ENCODE data around the gene CPM. TPM values are rescaled to one million over a fixed set of nuclear protein-coding genes. Genes with fewer than 3 reads are reported as not detected.

CPM gene
- polyA plus RNA-seq, 3 donors: 8.4 to 32.4 (median 26.2) TPM

DNA sequence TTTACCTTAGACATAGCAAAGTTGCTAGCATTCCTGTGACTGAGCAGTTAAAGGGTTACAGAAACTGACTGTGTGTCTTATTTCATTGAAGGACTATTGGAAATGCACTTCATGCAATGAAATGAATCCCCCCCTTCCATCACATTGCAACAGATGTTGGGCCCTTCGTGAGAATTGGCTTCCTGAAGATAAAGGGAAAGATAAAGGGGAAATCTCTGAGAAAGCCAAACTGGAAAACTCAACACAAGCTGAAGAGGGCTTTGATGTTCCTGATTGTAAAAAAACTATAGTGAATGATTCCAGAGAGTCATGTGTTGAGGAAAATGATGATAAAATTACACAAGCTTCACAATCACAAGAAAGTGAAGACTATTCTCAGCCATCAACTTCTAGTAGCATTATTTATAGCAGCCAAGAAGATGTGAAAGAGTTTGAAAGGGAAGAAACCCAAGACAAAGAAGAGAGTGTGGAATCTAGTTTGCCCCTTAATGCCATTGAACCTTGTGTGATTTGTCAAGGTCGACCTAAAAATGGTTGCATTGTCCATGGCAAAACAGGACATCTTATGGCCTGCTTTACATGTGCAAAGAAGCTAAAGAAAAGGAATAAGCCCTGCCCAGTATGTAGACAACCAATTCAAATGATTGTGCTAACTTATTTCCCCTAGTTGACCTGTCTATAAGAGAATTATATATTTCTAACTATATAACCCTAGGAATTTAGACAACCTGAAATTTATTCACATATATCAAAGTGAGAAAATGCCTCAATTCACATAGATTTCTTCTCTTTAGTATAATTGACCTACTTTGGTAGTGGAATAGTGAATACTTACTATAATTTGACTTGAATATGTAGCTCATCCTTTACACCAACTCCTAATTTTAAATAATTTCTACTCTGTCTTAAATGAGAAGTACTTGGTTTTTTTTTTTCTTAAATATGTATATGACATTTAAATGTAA, 93.5 kb downstream of the CPM start:
- no peaks in the 10 kb centered on the region for H3K27me3 ChIP-seq (ENCODE audit: control insufficient read depth in 2 of 2, insufficient read depth in 2 of 2, low read length in 2 of 2)
- no peak overlapping the region for H2AFZ ChIP-seq (ENCODE audit: insufficient read depth, low read depth, low read length, poor library complexity, severe bottlenecking)
- H3K4me3 ChIP-seq (replicated peaks in 1 of 3; ENCODE audit: low read depth in 2 of 3, low read length in 3 of 3): no peak overlapping the region
- no peak overlapping the region for H3K4me2 ChIP-seq (replicated peaks; ENCODE audit: extremely low read depth, low read length, poor library complexity, severe bottlenecking)
- 100% methylated on average over 1 of the region's 2 CpGs for WGBS (ENCODE audit: insufficient coverage)
- no peak for DNase-seq
- Mint-ChIP-seq H3K27me3 (ENCODE audit: low read depth in 3 of 3) (peaks cover 0 to 1% (median 0%) of the 10 kb centered on the region in 3 donors), H3K36me3 (peaks cover 60 to 80% of the 10 kb centered on the region in 2 donors), H3K27ac (peak overlapping the region in 2 of 7 donors; percentile 35 to 73), H3K4me3 (no peak overlapping the region), H3K9me3 (no peaks in the 10 kb centered on the region), H3K4me1 (no peaks in the 10 kb centered on the region)
- no peak for TF ChIP-seq CTCF (IDR thresholded peaks at IDR 0.05)
- H3K9ac ChIP-seq (ENCODE audit: insufficient read depth, low read length, poor library complexity, severe bottlenecking): no peak overlapping the region
- H3K9me3 ChIP-seq (replicated peaks in 1 of 2; ENCODE audit: control insufficient read depth in 1 of 2, insufficient read depth in 1 of 2, low read length in 2 of 2): no peaks in the 10 kb centered on the region
- peaks cover 81 to 99% of the 10 kb centered on the region in 2 donors for H3K36me3 ChIP-seq (replicated peaks in 1 of 2; ENCODE audit: control insufficient read depth in 1 of 2, insufficient read depth in 2 of 2, low read length in 2 of 2)
- intact Hi-C loops (cut with micrococcal nuclease): no loop called here
- H3K79me2 ChIP-seq (ENCODE audit: insufficient read depth, low read length): peaks cover 4% of the 10 kb centered on the region
- H4K20me1 ChIP-seq (ENCODE audit: insufficient read depth, low read length): peaks cover 79% of the 10 kb centered on the region
- no peaks in the 10 kb centered on the region for H3K4me1 ChIP-seq (ENCODE audit: control insufficient read depth in 1 of 2, insufficient read depth in 2 of 2, low read length in 2 of 2)
- peak overlapping the region in 1 of 2 donors; percentile 36 for H3K27ac ChIP-seq (ENCODE audit: low read depth in 1 of 2, low read length in 2 of 2)

DNA sequence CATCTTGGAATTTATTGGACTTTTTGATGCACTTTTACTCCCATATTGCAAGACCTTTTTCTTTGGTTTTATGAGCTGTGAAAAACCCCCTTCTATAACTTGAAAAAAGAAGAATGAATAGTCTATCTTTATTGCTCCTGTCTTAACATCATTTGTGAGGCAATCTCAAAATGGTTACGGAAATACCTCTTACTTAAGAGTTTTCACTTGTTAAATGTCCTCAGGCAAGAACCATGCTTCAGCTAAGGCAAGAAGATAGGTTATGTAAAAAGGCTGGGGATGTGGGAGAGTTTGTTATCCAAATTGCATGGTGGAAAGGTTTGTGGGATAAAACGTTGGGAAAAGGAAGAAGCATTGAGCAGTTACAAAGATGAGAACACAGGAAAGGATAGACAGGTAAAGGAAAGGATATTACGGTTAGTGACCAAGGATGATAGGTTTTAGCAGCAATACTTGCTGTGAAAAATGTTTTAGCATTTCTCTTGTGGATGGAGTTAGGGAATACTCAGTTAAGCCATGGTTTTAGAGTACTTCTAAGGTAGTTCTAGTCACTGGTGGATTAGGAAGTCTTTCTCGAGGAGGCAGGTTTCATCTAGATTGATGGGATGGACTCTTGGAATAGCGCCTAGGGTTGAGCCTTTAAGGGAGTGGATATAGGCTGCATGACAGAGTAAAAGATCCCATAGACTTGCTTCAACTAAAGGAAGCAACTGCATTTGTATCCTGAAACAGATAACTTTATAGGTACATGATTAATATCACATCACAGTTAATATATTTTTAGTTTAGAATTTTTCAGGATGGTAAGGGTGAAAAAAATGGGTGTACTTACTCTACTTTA, 94.7 kb downstream of the CPM start:
- H3K36me3 Mint-ChIP-seq: peaks cover 62 to 84% of the 10 kb centered on the region in 2 donors
- no peak overlapping the region for H3K27ac Mint-ChIP-seq
- intact Hi-C loops (cut with micrococcal nuclease): no loop called here

More for the DNA sequence above, 94.7 kb downstream of the CPM start:
- no peaks in the 10 kb centered on the region for H3K4me1 Mint-ChIP-seq
- peaks cover 9% of the 10 kb centered on the region for H3K79me2 ChIP-seq (ENCODE audit: insufficient read depth, low read length)
- no peak for TF ChIP-seq CTCF (IDR thresholded peaks at IDR 0.05)
- no peak overlapping the region for H3K4me3 ChIP-seq (replicated peaks in 1 of 3; ENCODE audit: low read depth in 2 of 3, low read length in 3 of 3)
- 98% methylated on average over 3 of the region's 5 CpGs for WGBS (ENCODE audit: insufficient coverage)
- H4K20me1 ChIP-seq (ENCODE audit: insufficient read depth, low read length): peaks cover 82% of the 10 kb centered on the region
- no peak overlapping the region for H3K4me2 ChIP-seq (replicated peaks; ENCODE audit: extremely low read depth, low read length, poor library complexity, severe bottlenecking)
- H3K27me3 ChIP-seq (ENCODE audit: control insufficient read depth in 2 of 2, insufficient read depth in 2 of 2, low read length in 2 of 2): no peaks in the 10 kb centered on the region
- H3K9ac ChIP-seq (ENCODE audit: insufficient read depth, low read length, poor library complexity, severe bottlenecking): no peak overlapping the region
- H2AFZ ChIP-seq (ENCODE audit: insufficient read depth, low read depth, low read length, poor library complexity, severe bottlenecking): no peak overlapping the region
- H3K9me3 Mint-ChIP-seq: no peaks in the 10 kb centered on the region
- DNase-seq: no peak
- H3K27me3 Mint-ChIP-seq (ENCODE audit: low read depth in 3 of 3): peaks cover 0 to 1% (median 0%) of the 10 kb centered on the region in 3 donors
- H3K9me3 ChIP-seq (replicated peaks in 1 of 2; ENCODE audit: control insufficient read depth in 1 of 2, insufficient read depth in 1 of 2, low read length in 2 of 2): no peaks in the 10 kb centered on the region
- H3K4me1 ChIP-seq (ENCODE audit: control insufficient read depth in 1 of 2, insufficient read depth in 2 of 2, low read length in 2 of 2): no peaks in the 10 kb centered on the region
- no peak overlapping the region for H3K4me3 Mint-ChIP-seq
- H3K27ac ChIP-seq (ENCODE audit: low read depth in 1 of 2, low read length in 2 of 2): no peak overlapping the region
- H3K36me3 ChIP-seq (replicated peaks in 1 of 2; ENCODE audit: control insufficient read depth in 1 of 2, insufficient read depth in 2 of 2, low read length in 2 of 2): peaks cover 91 to 99% of the 10 kb centered on the region in 2 donors
